ENCODE measurements around the gene SLC25A6. TPM values are rescaled to one million over a fixed set of nuclear protein-coding genes. Genes with fewer than 3 reads are reported as not detected.

The SLC25A6 gene
- total RNA-seq, 1 donor from 2014 or later, result 402 TPM

DNA sequence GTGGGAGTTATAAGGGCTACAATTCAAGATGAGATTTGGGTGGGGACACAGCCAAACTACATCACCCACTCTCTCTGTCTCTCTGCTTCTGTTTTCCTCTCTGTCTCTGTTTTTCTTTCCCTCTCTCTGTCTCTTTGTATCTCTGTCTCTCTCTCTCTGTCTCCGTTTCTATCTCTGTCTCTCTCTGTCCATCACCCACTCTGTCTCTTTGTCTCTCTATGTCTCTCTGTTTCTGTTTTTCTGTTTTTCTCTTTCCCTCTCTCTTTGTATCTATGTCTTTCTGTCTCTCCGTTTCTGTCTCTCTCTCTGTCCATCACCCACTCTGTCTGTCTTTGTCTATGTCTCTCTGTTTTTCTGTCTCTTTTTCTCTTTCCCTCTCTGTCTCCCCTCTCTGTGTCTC lies 30.0 kb downstream of the SLC25A6 start:
- no peak overlapping the region for H3K27ac Mint-ChIP-seq (ENCODE audit: unreplicated experiment)
- DNase-seq (ENCODE audit: extremely low spot score, unreplicated experiment), result no peak

GRCh38 chrX:1361275-1361674 lies 30.6 kb downstream of the SLC25A6 start:
- no peak for DNase-seq (ENCODE audit: extremely low spot score, unreplicated experiment)

More for the DNA sequence above, 30.0 kb downstream of the SLC25A6 start:
- no peak overlapping the region for H3K4me3 Mint-ChIP-seq (ENCODE audit: unreplicated experiment)
- no peaks in the 10 kb centered on the region for H3K27me3 Mint-ChIP-seq (ENCODE audit: unreplicated experiment)
- H3K36me3 Mint-ChIP-seq (ENCODE audit: unreplicated experiment), result peaks cover 17% of the 10 kb centered on the region
- peaks cover 3% of the 10 kb centered on the region for H3K4me1 Mint-ChIP-seq (ENCODE audit: unreplicated experiment)
- H3K9me3 Mint-ChIP-seq (ENCODE audit: unreplicated experiment), result no peaks in the 10 kb centered on the region
- TF ChIP-seq, protein P1, sequence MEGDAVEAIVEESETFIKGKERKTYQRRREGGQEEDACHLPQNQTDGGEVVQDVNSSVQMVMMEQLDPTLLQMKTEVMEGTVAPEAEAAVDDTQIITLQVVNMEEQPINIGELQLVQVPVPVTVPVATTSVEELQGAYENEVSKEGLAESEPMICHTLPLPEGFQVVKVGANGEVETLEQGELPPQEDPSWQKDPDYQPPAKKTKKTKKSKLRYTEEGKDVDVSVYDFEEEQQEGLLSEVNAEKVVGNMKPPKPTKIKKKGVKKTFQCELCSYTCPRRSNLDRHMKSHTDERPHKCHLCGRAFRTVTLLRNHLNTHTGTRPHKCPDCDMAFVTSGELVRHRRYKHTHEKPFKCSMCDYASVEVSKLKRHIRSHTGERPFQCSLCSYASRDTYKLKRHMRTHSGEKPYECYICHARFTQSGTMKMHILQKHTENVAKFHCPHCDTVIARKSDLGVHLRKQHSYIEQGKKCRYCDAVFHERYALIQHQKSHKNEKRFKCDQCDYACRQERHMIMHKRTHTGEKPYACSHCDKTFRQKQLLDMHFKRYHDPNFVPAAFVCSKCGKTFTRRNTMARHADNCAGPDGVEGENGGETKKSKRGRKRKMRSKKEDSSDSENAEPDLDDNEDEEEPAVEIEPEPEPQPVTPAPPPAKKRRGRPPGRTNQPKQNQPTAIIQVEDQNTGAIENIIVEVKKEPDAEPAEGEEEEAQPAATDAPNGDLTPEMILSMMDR (IDR thresholded peaks at IDR 0.05), result no peak

GRCh38 chrX:1360171-1360570 lies 31.7 kb downstream of the SLC25A6 start:
- no peak for DNase-seq (ENCODE audit: extremely low spot score, unreplicated experiment)
- Mint-ChIP-seq H3K27ac (ENCODE audit: unreplicated experiment) (no peak overlapping the region), H3K9me3 (ENCODE audit: unreplicated experiment) (no peaks in the 10 kb centered on the region), H3K4me3 (ENCODE audit: unreplicated experiment) (no peak overlapping the region), H3K36me3 (ENCODE audit: unreplicated experiment) (peaks cover 17% of the 10 kb centered on the region), H3K27me3 (ENCODE audit: unreplicated experiment) (no peaks in the 10 kb centered on the region), H3K4me1 (ENCODE audit: unreplicated experiment) (peaks cover 4% of the 10 kb centered on the region)
- TF ChIP-seq, protein P1 (IDR thresholded peaks at IDR 0.05), result no peak

More at GRCh38 chrX:1361275-1361674, 30.6 kb downstream of the SLC25A6 start:
- Mint-ChIP-seq H3K27ac (ENCODE audit: unreplicated experiment) (no peak overlapping the region), H3K36me3 (ENCODE audit: unreplicated experiment) (peaks cover 17% of the 10 kb centered on the region), H3K4me1 (ENCODE audit: unreplicated experiment) (peaks cover 3% of the 10 kb centered on the region), H3K4me3 (ENCODE audit: unreplicated experiment) (no peak overlapping the region), H3K9me3 (ENCODE audit: unreplicated experiment) (no peaks in the 10 kb centered on the region), H3K27me3 (ENCODE audit: unreplicated experiment) (no peaks in the 10 kb centered on the region)
- TF ChIP-seq, protein P1 (IDR thresholded peaks at IDR 0.05), result no peak

DNA sequence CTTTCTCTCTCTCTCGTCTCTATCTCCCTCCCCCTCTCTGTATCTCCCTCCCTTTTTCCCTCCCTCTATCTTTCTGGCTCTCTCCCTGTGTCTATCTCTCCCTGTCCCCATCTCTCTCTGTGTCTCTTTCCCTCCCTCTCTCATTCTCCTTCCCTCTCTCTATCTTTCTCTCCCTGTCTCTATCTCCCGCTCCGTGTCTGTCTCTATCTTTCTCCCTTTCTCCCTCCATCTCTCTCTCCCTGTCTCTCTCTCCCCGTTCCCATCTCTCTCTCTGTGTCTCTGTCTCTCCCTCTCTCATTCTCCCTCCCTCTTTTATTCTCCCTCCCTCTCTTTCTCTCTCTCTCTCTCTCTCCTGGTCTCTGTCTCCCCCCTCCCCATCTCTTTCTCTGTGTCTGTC lies 32.4 kb downstream of the SLC25A6 start:
- Mint-ChIP-seq H3K4me1 (ENCODE audit: unreplicated experiment) (peaks cover 2% of the 10 kb centered on the region), H3K4me3 (ENCODE audit: unreplicated experiment) (no peak overlapping the region), H3K36me3 (ENCODE audit: unreplicated experiment) (peaks cover 17% of the 10 kb centered on the region), H3K27me3 (ENCODE audit: unreplicated experiment) (no peaks in the 10 kb centered on the region), H3K9me3 (ENCODE audit: unreplicated experiment) (no peaks in the 10 kb centered on the region), H3K27ac (ENCODE audit: unreplicated experiment) (no peak overlapping the region)
- DNase-seq (ENCODE audit: extremely low spot score, unreplicated experiment), result no peak
- TF ChIP-seq, protein P1 (IDR thresholded peaks at IDR 0.05), result no peak

- TF ChIP-seq, protein P1 (IDR thresholded peaks at IDR 0.05), result no peak
- no peak overlapping the region for H3K4me3 Mint-ChIP-seq (ENCODE audit: unreplicated experiment)
- peaks cover 17% of the 10 kb centered on the region for H3K36me3 Mint-ChIP-seq (ENCODE audit: unreplicated experiment)
- no peak for DNase-seq (ENCODE audit: extremely low spot score, unreplicated experiment)
- H3K9me3 Mint-ChIP-seq (ENCODE audit: unreplicated experiment), result no peaks in the 10 kb centered on the region
- H3K4me1 Mint-ChIP-seq (ENCODE audit: unreplicated experiment), result peaks cover 2% of the 10 kb centered on the region
- H3K27ac Mint-ChIP-seq (ENCODE audit: unreplicated experiment), result no peak overlapping the region
- no peaks in the 10 kb centered on the region for H3K27me3 Mint-ChIP-seq (ENCODE audit: unreplicated experiment)
Observed at GRCh38 chrX:1358793-1359476, 33.0 kb downstream of the SLC25A6 start.

All from osteocyte (in vitro differentiated cells).